DND-41 (cell line): ENCODE results near the gene MTCH2.

Experiments
- ATAC-seq: fragments of 200-7000 bp; cut with Tn5 transposase; 3 replicates; pipeline ENCODE4 v1.9.1; 2021; ENCODE audit warnings: low read depth; ENCODE audit not compliant: insufficient read depth
- DNase-seq: peaks from one replicate; pipeline ENCODE4 v3.0.0-alpha.2; 2020
- H2AFZ ChIP-seq: 2 replicates; pipeline ENCODE4 v1.6.0; 2012; ENCODE audit warnings: low read depth, low read length
- H3K27ac ChIP-seq: 2 replicates; pipeline ENCODE4 v1.5.1; 2012; ENCODE audit warnings: low read length, inconsistent platforms
- H3K27me3 ChIP-seq: fragments of 200-600 bp; sonication (generic); 2 replicates; pipeline ENCODE4 v1.6.0; 2012; ENCODE audit warnings: low read length, mild to moderate bottlenecking, inconsistent platforms; ENCODE audit not compliant: insufficient read depth, poor library complexity
- H3K36me3 ChIP-seq: 2 replicates; pipeline ENCODE4 v1.5.1; 2012; ENCODE audit warnings: low read length, inconsistent platforms; ENCODE audit not compliant: insufficient read depth
- H3K4me1 ChIP-seq: 2 replicates; pipeline ENCODE4 v1.5.1; 2012; ENCODE audit warnings: mild to moderate bottlenecking, low read length; ENCODE audit not compliant: insufficient read depth
- H3K4me2 ChIP-seq: 2 replicates; pipeline ENCODE4 v1.6.0; 2012; ENCODE audit warnings: mild to moderate bottlenecking, moderate library complexity, low read length, inconsistent platforms; ENCODE audit not compliant: insufficient read depth
- H3K4me3 ChIP-seq, 2 experiments: fragments of 200-600 bp in 1 of 2; shearing (Covaris generic) in 1 of 2; 2 replicates each; pipeline ENCODE4 v1.5.1; 2012 to 2016; ENCODE audit warnings: inconsistent platforms in 2 of 2, low read length in 2 of 2, mild to moderate bottlenecking in 2 of 2, low read depth in 1 of 2, moderate library complexity in 1 of 2
- H3K79me2 ChIP-seq: 2 replicates; pipeline ENCODE4 v1.6.0; 2012; ENCODE audit warnings: low read length, inconsistent platforms; ENCODE audit not compliant: insufficient read depth
- H3K9ac ChIP-seq: 2 replicates; pipeline ENCODE4 v1.6.0; 2012; ENCODE audit warnings: low read depth, mild to moderate bottlenecking, inconsistent platforms, low read length, moderate library complexity
- H3K9me3 ChIP-seq: 2 replicates; pipeline ENCODE4 v1.5.1; 2012; ENCODE audit warnings: low read length, moderate library complexity, mild to moderate bottlenecking, inconsistent platforms; ENCODE audit not compliant: insufficient read depth, severe bottlenecking
- H4K20me1 ChIP-seq: 2 replicates; pipeline ENCODE4 v1.6.0; 2012; ENCODE audit warnings: low read length; ENCODE audit not compliant: insufficient read depth
- CTCF ChIP-seq: IDR thresholded peaks from 2 replicates; pipeline ENCODE4 v1.5.1; 2012; ENCODE audit warnings: borderline replicate concordance, low read length, moderate library complexity, mild to moderate bottlenecking; ENCODE audit not compliant: poor library complexity, severe bottlenecking; ENCODE audit errors: extremely low read depth
- EZH2 ChIP-seq: IDR thresholded peaks from 3 replicates; pipeline ENCODE4 v1.6.1; 2012; ENCODE audit warnings: borderline replicate concordance, low read depth, mild to moderate bottlenecking, moderate library complexity, low read length, inconsistent platforms; ENCODE audit not compliant: severe bottlenecking

The MTCH2 gene

GRCh38 chr11:47593934-47594855 is 48.2 kb downstream of the MTCH2 start, which contains the start of gene C1QTNF4:
C1QTNF4 (minus strand) TSS chr11:47594411; CDS start chr11:47590810, 3,601 bp downstream.
- H3K27ac ChIP-seq: no peak within 1 kb of the TSS
- no peaks in the 10 kb centered on the region for H3K4me1 ChIP-seq
- H3K36me3 ChIP-seq: no peaks in the 10 kb centered on the region
- H3K9me3 ChIP-seq: no peaks in the 10 kb centered on the region
- DNase-seq (no peak), ATAC-seq (no peak)
- no peak within 1 kb of the TSS for H2AFZ ChIP-seq
- H3K4me3 ChIP-seq: no peak within 1 kb of the TSS
- no peak within 1 kb of the TSS for H3K4me2 ChIP-seq
- H3K27me3 ChIP-seq: no peaks in the 10 kb centered on the region
- H3K79me2 ChIP-seq: no peaks in the 10 kb centered on the region
- no peak for TF ChIP-seq EZH2
- no peak for TF ChIP-seq CTCF
- H3K9ac ChIP-seq: no peak within 1 kb of the TSS
- no peaks in the 10 kb centered on the region for H4K20me1 ChIP-seq

GRCh38 chr11:47593492-47593933 is 48.8 kb downstream of the MTCH2 start:
- Histone ChIP-seq H3K4me1 (no peaks in the 10 kb centered on the region), H4K20me1 (no peaks in the 10 kb centered on the region), H3K27me3 (no peaks in the 10 kb centered on the region), H3K9ac (no peak overlapping the region), H3K9me3 (no peaks in the 10 kb centered on the region), H3K79me2 (no peaks in the 10 kb centered on the region), H2AFZ (no peak overlapping the region), H3K36me3 (no peaks in the 10 kb centered on the region), H3K27ac (no peak overlapping the region), H3K4me3 (no peak overlapping the region), H3K4me2 (no peak overlapping the region)
- TF ChIP-seq EZH2: no peak
- no peak for TF ChIP-seq CTCF
- no peak for ATAC-seq
- no peak for DNase-seq

- Histone ChIP-seq H3K4me2 (no peak overlapping the region), H3K4me3 (no peak overlapping the region), H3K79me2 (no peaks in the 10 kb centered on the region), H3K9me3 (no peaks in the 10 kb centered on the region), H3K36me3 (no peaks in the 10 kb centered on the region), H2AFZ (no peak overlapping the region), H3K27me3 (no peaks in the 10 kb centered on the region), H3K9ac (no peak overlapping the region), H3K4me1 (no peaks in the 10 kb centered on the region), H4K20me1 (no peaks in the 10 kb centered on the region), H3K27ac (no peak overlapping the region)
- no peak for DNase-seq
- ATAC-seq: no peak
- no peak for TF ChIP-seq CTCF
- TF ChIP-seq EZH2: no peak
Observed at GRCh38 chr11:47592970-47593369, 49.4 kb downstream of the MTCH2 start.
